Hypothalamus (tissue), 51 donors: Measurements from ENCODE around the gene OS9.

Experiments
- DNase-seq, 51 donors: peaks; one replicate each; lab custom pipeline; 2025; lab: John Stamatoyannopoulos, UW

OS9 gene

GRCh38 chr12:57735198-57735855, 41.4 kb downstream of the OS9 start:
- DNase-seq: peak in 6 of 51 donors; percentile 12 to 29 (median 19)

GRCh38 chr12:57735952-57736740, 42.2 kb downstream of the OS9 start:
- peak in 25 of 51 donors; percentile 16 to 85 (median 35) for DNase-seq

- peak in 1 of 51 donors; percentile 44 for DNase-seq
These were observed 43.0 kb downstream of the OS9 start for GRCh38 chr12:57736741-57737466.

GRCh38 chr12:57737467-57738460, 43.8 kb downstream of the OS9 start:
- peak in 4 of 51 donors; percentile 12 to 28 (median 16) for DNase-seq

GRCh38 chr12:57738661-57739237, 44.8 kb downstream of the OS9 start, which contains the start of gene AGAP2:
Gene AGAP2 (minus strand): TSS chr12:57738742. CDS start chr12:57738246, 496 bp downstream.
- DNase-seq: peak in 22 of 51 donors; percentile 13 to 60 (median 30)

GRCh38 chr12:57739387-57739786, 45.5 kb downstream of the OS9 start:
- peak in 1 of 51 donors; percentile 14 for DNase-seq

- peak in 3 of 51 donors; percentile 20 to 31 (median 30) for DNase-seq
These were observed 46.1 kb downstream of the OS9 start for GRCh38 chr12:57739914-57740538.

GRCh38 chr12:57740656-57741412, 46.9 kb downstream of the OS9 start:
- DNase-seq: peak in 13 of 51 donors; percentile 7 to 63 (median 27)

GRCh38 chr12:57741413-57741789, 47.5 kb downstream of the OS9 start:
- no peak for DNase-seq

GRCh38 chr12:57741844-57742738, 48.2 kb downstream of the OS9 start:
- DNase-seq: no peak

GRCh38 chr12:57743769-57744168, 49.8 kb downstream of the OS9 start:
- no peak for DNase-seq

- DNase-seq: peak in 28 of 51 donors; percentile 47 to 84 (median 64)
These were observed 50.4 kb downstream of the OS9 start for GRCh38 chr12:57744194-57744776.

GRCh38 chr12:57744777-57745484, 51.0 kb downstream of the OS9 start, which contains the start of gene TSPAN31:
Gene TSPAN31 (plus strand): TSS chr12:57745039. CDS start chr12:57745155, 116 bp downstream.
- peak; percentile 34 to 99 (median 93) for DNase-seq

- DNase-seq: peak in 1 of 51 donors; percentile 45
These were observed 51.6 kb downstream of the OS9 start for GRCh38 chr12:57745485-57745881.

- DNase-seq: no peak
These were observed 52.1 kb downstream of the OS9 start for GRCh38 chr12:57746025-57746424.

GRCh38 chr12:57749061-57749460, 55.1 kb downstream of the OS9 start:
- DNase-seq: no peak
